Dendritic cell treated with granulocyte-macrophage colony-stimulating factor and Interleukin-4, amounts not matched to agents 40 ng/mL and 50 ng/mL, for 4 days (primary cell): Measurements from ENCODE around the gene SEC61A1.

ENCODE experiments used
- H3K27ac Mint-ChIP-seq: one replicate; pipeline ENCODE4 v1.8.0; 2022; ENCODE audit warnings: mild to moderate bottlenecking, mixed read lengths
- H3K27me3 Mint-ChIP-seq: one replicate; pipeline ENCODE4 v1.8.0; 2022; ENCODE audit warnings: mild to moderate bottlenecking, mixed read lengths
- H3K36me3 Mint-ChIP-seq: one replicate; pipeline ENCODE4 v1.8.0; 2022; ENCODE audit warnings: low read depth, mixed read lengths
- H3K4me1 Mint-ChIP-seq: one replicate; pipeline ENCODE4 v1.8.0; 2022; ENCODE audit warnings: low read depth, mixed read lengths
- H3K4me3 Mint-ChIP-seq: one replicate; pipeline ENCODE4 v1.8.0; 2022; ENCODE audit warnings: mild to moderate bottlenecking, moderate library complexity, mixed read lengths
- H3K9me3 Mint-ChIP-seq: one replicate; pipeline ENCODE4 v1.8.0; 2022; ENCODE audit warnings: mixed read lengths
- intact Hi-C: fragments of 100-400 bp; cut with micrococcal nuclease; formaldehyde crosslinking; loops from one replicate; pipeline ENCODE4 v1.15.0; 2022

Gene SEC61A1

GRCh38 chr3:128066676-128067075 lies 14.4 kb downstream of the SEC61A1 start:
- Mint-ChIP-seq H3K9me3 (no peaks in the 10 kb centered on the region), H3K36me3 (peaks cover 100% of the 10 kb centered on the region), H3K27ac (no peak overlapping the region), H3K4me3 (no peak overlapping the region), H3K4me1 (peaks cover 12% of the 10 kb centered on the region), H3K27me3 (no peaks in the 10 kb centered on the region)
- intact Hi-C loops: no loop called here

DNA sequence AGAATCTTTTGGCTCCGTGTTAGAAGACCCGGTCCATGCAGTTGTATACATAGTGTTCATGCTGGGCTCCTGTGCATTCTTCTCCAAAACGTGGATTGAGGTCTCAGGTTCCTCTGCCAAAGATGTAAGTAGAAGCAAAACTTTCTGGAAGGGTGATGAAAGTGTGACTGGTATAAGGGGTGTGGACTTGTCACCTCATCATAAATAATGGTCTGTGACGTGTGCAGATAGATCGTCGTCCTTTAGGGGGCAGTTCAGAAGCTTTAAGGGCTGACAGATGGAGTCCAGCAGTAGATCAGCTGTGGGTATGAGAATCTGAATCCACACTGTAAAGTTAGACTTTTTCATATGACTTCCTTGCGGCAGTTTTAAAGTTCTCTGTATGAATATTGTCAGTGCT lies 15.3 kb downstream of the SEC61A1 start:
- H3K4me1 Mint-ChIP-seq: peaks cover 14% of the 10 kb centered on the region
- no peak overlapping the region for H3K27ac Mint-ChIP-seq
- H3K36me3 Mint-ChIP-seq: peaks cover 100% of the 10 kb centered on the region
- no peak overlapping the region for H3K4me3 Mint-ChIP-seq
- intact Hi-C loops: no loop called here
- H3K27me3 Mint-ChIP-seq: no peaks in the 10 kb centered on the region
- no peaks in the 10 kb centered on the region for H3K9me3 Mint-ChIP-seq

DNA sequence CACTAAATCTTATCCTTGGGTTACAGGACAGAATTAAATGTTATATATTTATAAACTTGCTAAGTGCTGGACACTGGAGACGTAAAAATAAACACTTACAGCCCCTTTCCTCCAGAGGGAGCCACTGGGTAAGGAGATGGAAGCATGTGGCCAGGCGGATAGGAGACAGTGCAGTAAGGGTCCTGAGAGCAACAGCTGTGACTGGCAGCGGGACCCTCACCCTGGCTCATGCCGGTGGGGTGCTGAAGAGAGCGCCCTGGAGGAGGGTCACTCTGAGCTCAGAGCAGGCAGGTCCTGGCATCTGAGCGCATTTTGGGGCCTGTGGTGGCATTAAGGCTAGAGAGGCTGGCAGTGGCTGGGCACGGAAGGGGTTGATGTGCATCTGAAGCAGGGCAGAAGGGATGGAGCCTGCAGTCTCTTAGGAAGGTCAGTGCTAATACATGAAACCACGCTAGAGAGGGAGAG lies 16.0 kb downstream of the SEC61A1 start:
- H3K4me1 Mint-ChIP-seq: peaks cover 16% of the 10 kb centered on the region

DNA sequence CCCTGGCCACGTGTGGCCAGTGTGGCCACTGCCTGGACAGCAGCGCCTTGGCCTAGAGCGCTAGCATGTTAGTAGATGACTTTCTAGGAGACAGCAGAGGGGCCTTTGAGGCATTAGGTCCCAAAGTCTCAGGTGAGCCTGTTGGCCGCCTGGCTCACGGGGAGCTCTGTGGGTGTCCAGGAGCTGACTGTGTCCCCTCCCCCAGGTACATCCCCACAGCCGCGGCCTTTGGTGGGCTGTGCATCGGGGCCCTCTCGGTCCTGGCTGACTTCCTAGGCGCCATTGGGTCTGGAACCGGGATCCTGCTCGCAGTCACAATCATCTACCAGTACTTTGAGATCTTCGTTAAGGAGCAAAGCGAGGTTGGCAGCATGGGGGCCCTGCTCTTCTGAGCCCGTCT lies 17.0 kb downstream of the SEC61A1 start:
- H3K4me3 Mint-ChIP-seq: no peak overlapping the region
- peaks cover 92% of the 10 kb centered on the region for H3K36me3 Mint-ChIP-seq
- H3K27me3 Mint-ChIP-seq: no peaks in the 10 kb centered on the region
- peaks cover 16% of the 10 kb centered on the region for H3K4me1 Mint-ChIP-seq
- intact Hi-C loops: no loop called here
- H3K9me3 Mint-ChIP-seq: no peaks in the 10 kb centered on the region
- no peak overlapping the region for H3K27ac Mint-ChIP-seq

More for the DNA sequence above, 16.0 kb downstream of the SEC61A1 start:
- Mint-ChIP-seq H3K27me3 (no peaks in the 10 kb centered on the region), H3K4me3 (no peak overlapping the region), H3K36me3 (peaks cover 100% of the 10 kb centered on the region), H3K27ac (peak overlapping the region; percentile 44), H3K9me3 (no peaks in the 10 kb centered on the region)
- intact Hi-C loops: no loop called here

GRCh38 chr3:128070898-128071591 lies 18.8 kb downstream of the SEC61A1 start:
- peaks cover 74% of the 10 kb centered on the region for H3K36me3 Mint-ChIP-seq
- H3K27ac Mint-ChIP-seq: no peak overlapping the region
- H3K4me1 Mint-ChIP-seq: peaks cover 30% of the 10 kb centered on the region
- no peak overlapping the region for H3K4me3 Mint-ChIP-seq
- intact Hi-C loops: no loop called here
- no peaks in the 10 kb centered on the region for H3K27me3 Mint-ChIP-seq
- H3K9me3 Mint-ChIP-seq: no peaks in the 10 kb centered on the region

- no peak overlapping the region for H3K27ac Mint-ChIP-seq
- H3K4me1 Mint-ChIP-seq: peaks cover 36% of the 10 kb centered on the region
- H3K27me3 Mint-ChIP-seq: no peaks in the 10 kb centered on the region
- intact Hi-C loops: no loop called here
- H3K4me3 Mint-ChIP-seq: no peak overlapping the region
- H3K36me3 Mint-ChIP-seq: peaks cover 65% of the 10 kb centered on the region
- no peaks in the 10 kb centered on the region for H3K9me3 Mint-ChIP-seq
Measured at GRCh38 chr3:128071771-128072453, 19.7 kb downstream of the SEC61A1 start.

DNA sequence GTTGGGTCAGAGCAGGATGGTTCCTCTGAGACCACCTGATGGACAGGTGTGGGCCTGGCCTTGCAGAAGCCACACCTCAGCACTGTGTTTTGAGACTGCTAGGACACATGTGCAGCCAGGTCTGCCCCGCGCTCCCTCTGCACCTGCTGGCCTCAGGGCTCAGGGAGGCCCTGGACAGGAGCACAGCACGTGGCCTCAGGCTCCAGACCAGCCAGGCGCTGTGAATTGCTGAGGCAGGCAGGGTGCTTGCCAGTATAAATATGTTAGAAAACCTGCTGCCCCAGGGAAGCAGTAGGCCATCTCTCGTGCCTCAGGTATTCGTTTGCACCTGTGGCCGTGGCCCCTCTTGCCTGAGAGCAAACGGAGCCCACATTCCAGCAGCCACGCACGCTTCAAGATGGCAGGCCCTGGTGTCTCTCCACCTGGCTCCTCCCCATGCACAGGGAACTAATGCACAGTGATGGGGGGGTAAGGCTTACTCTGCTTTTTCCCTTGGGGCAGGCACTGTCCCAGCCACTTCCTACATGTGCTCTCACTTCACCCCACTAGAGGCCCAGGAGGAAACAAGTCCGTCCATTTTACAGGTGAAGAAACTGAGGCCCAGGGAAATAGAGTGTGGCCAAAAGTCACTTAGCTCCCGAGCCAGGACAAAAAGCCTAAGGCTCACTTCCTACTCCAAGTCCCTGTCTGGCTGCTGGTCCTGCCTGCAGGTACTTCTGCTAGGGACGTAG lies 20.4 kb downstream of the SEC61A1 start:
- no peaks in the 10 kb centered on the region for H3K9me3 Mint-ChIP-seq
- H3K27ac Mint-ChIP-seq: no peak overlapping the region
- intact Hi-C loops: no loop called here
- H3K4me1 Mint-ChIP-seq: peaks cover 40% of the 10 kb centered on the region
- no peak overlapping the region for H3K4me3 Mint-ChIP-seq
- peaks cover 58% of the 10 kb centered on the region for H3K36me3 Mint-ChIP-seq
- H3K27me3 Mint-ChIP-seq: no peaks in the 10 kb centered on the region

- Mint-ChIP-seq H3K36me3 (peaks cover 52% of the 10 kb centered on the region), H3K9me3 (no peaks in the 10 kb centered on the region), H3K4me3 (no peak overlapping the region), H3K27ac (no peak overlapping the region), H3K27me3 (no peaks in the 10 kb centered on the region), H3K4me1 (peaks cover 45% of the 10 kb centered on the region)
- intact Hi-C loops: no loop called here
Measured at GRCh38 chr3:128073185-128073725, 21.0 kb downstream of the SEC61A1 start.

GRCh38 chr3:128073807-128074206 lies 21.6 kb downstream of the SEC61A1 start:
- Mint-ChIP-seq H3K9me3 (no peaks in the 10 kb centered on the region), H3K4me3 (no peak overlapping the region), H3K27me3 (no peaks in the 10 kb centered on the region), H3K4me1 (peaks cover 45% of the 10 kb centered on the region), H3K27ac (no peak overlapping the region), H3K36me3 (peaks cover 49% of the 10 kb centered on the region)
- intact Hi-C loops: no loop called here

DNA sequence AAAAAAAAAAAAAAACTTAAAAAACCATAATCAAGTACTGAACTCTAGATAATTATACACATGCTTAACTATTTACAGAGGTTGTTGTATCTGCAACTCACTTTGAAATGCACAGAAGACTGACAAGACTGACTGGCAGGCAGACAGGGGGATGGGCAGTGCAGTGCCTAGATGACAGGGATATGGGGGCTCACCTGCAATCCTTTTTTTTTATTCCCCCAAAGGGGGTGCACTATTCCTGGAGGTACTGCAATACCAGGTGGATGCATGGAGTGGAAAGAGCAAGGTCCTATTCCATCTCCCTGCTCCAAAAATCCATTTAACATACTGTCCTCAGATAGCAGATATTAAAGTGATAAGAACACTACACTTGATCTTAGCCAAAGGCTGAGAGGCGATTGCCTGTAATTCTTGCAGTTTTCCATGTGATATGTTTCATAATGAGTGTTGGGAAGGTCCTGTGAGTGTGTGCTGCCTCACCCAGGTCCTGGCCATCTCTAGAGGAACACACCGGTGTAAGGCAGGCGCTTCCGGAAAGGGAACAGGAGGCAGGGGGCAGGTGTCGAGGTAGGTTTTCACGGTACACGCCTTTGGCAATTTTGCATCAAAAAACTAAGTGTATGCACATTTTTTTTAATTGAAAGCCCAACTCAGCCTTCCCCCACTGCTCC lies 22.7 kb downstream of the SEC61A1 start:
- Mint-ChIP-seq H3K9me3 (no peaks in the 10 kb centered on the region), H3K27me3 (no peaks in the 10 kb centered on the region), H3K4me3 (peak overlapping the region; percentile 77), H3K27ac (peak overlapping the region; percentile 72), H3K36me3 (peaks cover 47% of the 10 kb centered on the region), H3K4me1 (peaks cover 45% of the 10 kb centered on the region)
- intact Hi-C loops: loop anchor here (1.0 to 5.0 kb wide), 3 partner anchors 23 to 72 kb away; partner anchors contain the start of genes RUVBL1 and SEC61A1

- Mint-ChIP-seq H3K36me3 (peaks cover 46% of the 10 kb centered on the region), H3K9me3 (no peaks in the 10 kb centered on the region), H3K4me3 (peak overlapping the region; percentile 77), H3K27me3 (no peaks in the 10 kb centered on the region), H3K27ac (peak overlapping the region; percentile 72), H3K4me1 (peaks cover 52% of the 10 kb centered on the region)
- intact Hi-C loops: loop anchor here (1.0 to 5.0 kb wide), 3 partner anchors 24 to 71 kb away; partner anchors contain the start of genes RUVBL1 and SEC61A1
Measured at GRCh38 chr3:128075522-128076482, 23.6 kb downstream of the SEC61A1 start.

GRCh38 chr3:128076483-128077201 lies 24.4 kb downstream of the SEC61A1 start:
- no peaks in the 10 kb centered on the region for H3K27me3 Mint-ChIP-seq
- H3K4me3 Mint-ChIP-seq: peak overlapping the region; percentile 77
- H3K9me3 Mint-ChIP-seq: no peaks in the 10 kb centered on the region
- peaks cover 52% of the 10 kb centered on the region for H3K4me1 Mint-ChIP-seq
- peak overlapping the region; percentile 72 for H3K27ac Mint-ChIP-seq
- H3K36me3 Mint-ChIP-seq: peaks cover 45% of the 10 kb centered on the region
- intact Hi-C loops: loop anchor here (5.0 kb wide), 2 partner anchors 46 to 71 kb away; partner anchors contain the start of gene RUVBL1
